Retinal pigment epithelial cell (primary cell): ENCODE data around the gene FTSJ3.

Experiments used
- DNase-seq: peaks from one replicate; pipeline ENCODE4 v3.0.0-alpha.2; 2010; ENCODE audit warnings: low read depth
- H3K4me3 ChIP-seq: 2 replicates; pipeline ENCODE4 v1.5.1; 2011; ENCODE audit warnings: mild to moderate bottlenecking, low read length, control low read depth, moderate library complexity
- CTCF ChIP-seq: conservative IDR thresholded peaks from 2 replicates; pipeline ENCODE4 v1.5.1; 2011; ENCODE audit warnings: low read depth, low read length, control low read depth, inconsistent platforms

Gene FTSJ3

DNA sequence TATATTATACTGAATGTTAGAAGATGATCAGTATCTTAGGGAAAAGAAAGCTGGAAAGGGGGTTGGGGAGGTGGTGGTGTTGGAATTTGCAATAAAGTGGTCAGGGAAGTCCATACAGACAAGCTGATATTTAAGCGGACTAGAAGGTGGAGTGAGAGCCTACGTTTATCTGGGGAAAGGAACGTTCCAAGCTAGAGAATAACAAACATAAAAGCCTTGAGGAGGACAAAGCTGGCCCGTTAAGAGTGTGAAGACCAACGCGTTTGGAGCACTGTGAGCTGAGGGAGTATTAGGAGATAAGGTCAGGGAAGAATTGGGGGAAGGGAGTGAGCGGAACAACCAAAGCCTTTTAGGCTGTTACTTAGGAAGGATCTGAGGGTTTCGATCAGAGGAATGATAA, 52.0 kb downstream of the FTSJ3 start:
- TF ChIP-seq CTCF = no peak
- H3K4me3 ChIP-seq = peak overlapping the region; percentile 98

GRCh38 chr17:63774969-63775265, 52.5 kb downstream of the FTSJ3 start:
- H3K4me3 ChIP-seq = peak overlapping the region; percentile 98
- TF ChIP-seq CTCF = no peak
- no peak for DNase-seq

More for the DNA sequence above, 52.0 kb downstream of the FTSJ3 start:
- DNase-seq = no peak

- TF ChIP-seq CTCF = peak; percentile 31
- DNase-seq = peak; percentile 24
- peak within 1 kb of the TSS; percentile 98 for H3K4me3 ChIP-seq
Observed at GRCh38 chr17:63774141-63774968, 53.1 kb downstream of the FTSJ3 start, which contains the start of gene DDX42. TSS of gene DDX42 (plus strand) at chr17:63774170. CDS start at chr17:63787050, 12,880 bp downstream.

- TF ChIP-seq CTCF = no peak
- H3K4me3 ChIP-seq = peak within 1 kb of the TSS; percentile 98
- DNase-seq = peak; percentile 98
Observed at GRCh38 chr17:63773272-63774140, 54.0 kb downstream of the FTSJ3 start, which contains the start of gene CCDC47. TSS of gene CCDC47 (minus strand) at chr17:63773597. CDS start at chr17:63766175, 7,422 bp downstream.

DNA sequence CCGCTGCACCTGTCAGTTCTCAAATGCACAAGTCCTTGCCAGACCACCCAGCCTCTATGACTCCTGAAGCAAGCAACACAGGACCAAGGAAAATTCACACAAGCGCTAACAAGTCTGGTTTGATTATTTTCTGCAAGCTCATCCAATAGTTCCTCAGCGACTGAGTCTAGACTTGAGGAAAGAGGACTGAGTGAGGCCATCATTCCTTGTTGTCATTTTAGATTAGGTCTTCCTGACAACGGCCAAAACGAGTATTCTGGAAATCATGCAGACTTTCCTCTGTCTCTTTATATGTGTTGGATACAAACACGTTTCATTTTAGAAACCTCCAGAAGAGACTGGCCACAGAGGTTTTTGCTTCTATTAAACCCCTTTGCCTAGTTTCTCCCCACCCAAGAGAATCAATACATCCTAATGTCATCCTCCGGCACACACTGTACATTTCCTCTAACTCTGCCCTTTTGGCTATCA, 54.6 kb downstream of the FTSJ3 start:
- peak; percentile 22 for DNase-seq
- no peak for TF ChIP-seq CTCF
- peak overlapping the region; percentile 98 for H3K4me3 ChIP-seq
